Activated CD4-positive, alpha-beta T cell treated with anti-CD3 and anti-CD28 coated beads, Interleukin-2, amount 10 ng/mL, durations not matched to agents 7 days and 5 days (primary cell): Measurements from ENCODE around the gene GPRC5B. TPM values are rescaled to one million over a fixed set of nuclear protein-coding genes. Genes with fewer than 3 reads are reported as not detected.

Source experiments
- CTCF ChIA-PET: fragments of 350-600 bp; sonication (Branson Sonifier 250); formaldehyde crosslinking; loops from one replicate; lab custom pipeline; 2021; ENCODE audit warnings: antibody characterized with exemption; lab: Charles Lee
- POLR2A ChIA-PET: fragments of 350-600 bp; sonication (Branson Sonifier 250); formaldehyde crosslinking; loops from one replicate; lab custom pipeline; 2021; ENCODE audit warnings: antibody characterized with exemption; lab: Charles Lee
- DNase-seq: peaks from one replicate; pipeline ENCODE4 v3.0.0-alpha.2; 2020
- H3K27ac Mint-ChIP-seq: one replicate; pipeline ENCODE4 v1.8.0; 2021; ENCODE audit warnings: mild to moderate bottlenecking, moderate library complexity, mixed read lengths
- H3K27me3 Mint-ChIP-seq: one replicate; pipeline ENCODE4 v1.8.0; 2021; ENCODE audit warnings: mixed read lengths
- H3K36me3 Mint-ChIP-seq: one replicate; pipeline ENCODE4 v1.8.0; 2021; ENCODE audit warnings: low read depth, mixed read lengths
- H3K4me1 Mint-ChIP-seq: one replicate; pipeline ENCODE4 v1.8.0; 2021; ENCODE audit warnings: mixed read lengths
- H3K4me3 Mint-ChIP-seq: one replicate; pipeline ENCODE4 v1.8.0; 2021; ENCODE audit warnings: mild to moderate bottlenecking, moderate library complexity, mixed read lengths
- H3K9me3 Mint-ChIP-seq: one replicate; pipeline ENCODE4 v1.8.0; 2021; ENCODE audit warnings: mixed read lengths
- total RNA-seq, 2 experiments: library from RNA; stranded (reverse); gene quantifications; one replicate each; pipeline ENCODE4 v1.2.3, GENCODE V29; 2021

The GPRC5B gene
- total RNA-seq, 2 experiments from 2014 or later = 0.25 to 0.42 TPM

DNA sequence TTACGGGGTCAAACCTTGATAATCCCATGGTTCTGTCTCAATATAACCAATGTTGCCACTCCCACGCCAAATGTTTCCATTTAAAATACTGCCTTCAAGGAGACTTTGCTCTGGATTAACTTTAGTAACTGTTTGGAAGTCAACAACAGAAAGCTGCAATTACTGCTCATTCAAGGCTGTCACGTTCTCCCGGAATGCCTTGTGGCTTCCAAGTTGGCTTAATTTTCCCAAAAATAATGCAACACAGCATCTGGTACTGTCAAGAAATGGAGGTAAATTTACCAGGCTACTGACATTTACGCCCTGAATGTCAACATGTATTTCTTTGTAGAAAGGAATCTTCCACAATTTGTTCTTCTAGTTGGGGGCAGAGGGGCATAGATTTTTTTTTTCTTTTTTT, 38.2 kb downstream of the GPRC5B start:
- Mint-ChIP-seq H3K27ac (no peak overlapping the region), H3K4me1 (no peaks in the 10 kb centered on the region), H3K27me3 (no peaks in the 10 kb centered on the region), H3K36me3 (no peaks in the 10 kb centered on the region), H3K9me3 (no peaks in the 10 kb centered on the region), H3K4me3 (no peak overlapping the region)
- CTCF ChIA-PET = no interaction called here
- POLR2A ChIA-PET = no interaction called here
- DNase-seq = no peak

- POLR2A ChIA-PET = no interaction called here
- no peaks in the 10 kb centered on the region for H3K27me3 Mint-ChIP-seq
- CTCF ChIA-PET = no interaction called here
- no peaks in the 10 kb centered on the region for H3K9me3 Mint-ChIP-seq
- H3K4me1 Mint-ChIP-seq = no peaks in the 10 kb centered on the region
- no peak overlapping the region for H3K27ac Mint-ChIP-seq
- no peak overlapping the region for H3K4me3 Mint-ChIP-seq
- H3K36me3 Mint-ChIP-seq = no peaks in the 10 kb centered on the region
- no peak for DNase-seq
Observed at GRCh38 chr16:19844945-19845641, 39.6 kb downstream of the GPRC5B start.

- ChIA-PET POLR2A (no interaction called here), CTCF (no interaction called here)
- Mint-ChIP-seq H3K27ac (no peak overlapping the region), H3K4me1 (no peaks in the 10 kb centered on the region), H3K36me3 (no peaks in the 10 kb centered on the region), H3K4me3 (no peak overlapping the region), H3K9me3 (no peaks in the 10 kb centered on the region), H3K27me3 (no peaks in the 10 kb centered on the region)
- DNase-seq = no peak
Observed at GRCh38 chr16:19843371-19843770, 41.3 kb downstream of the GPRC5B start.

DNA sequence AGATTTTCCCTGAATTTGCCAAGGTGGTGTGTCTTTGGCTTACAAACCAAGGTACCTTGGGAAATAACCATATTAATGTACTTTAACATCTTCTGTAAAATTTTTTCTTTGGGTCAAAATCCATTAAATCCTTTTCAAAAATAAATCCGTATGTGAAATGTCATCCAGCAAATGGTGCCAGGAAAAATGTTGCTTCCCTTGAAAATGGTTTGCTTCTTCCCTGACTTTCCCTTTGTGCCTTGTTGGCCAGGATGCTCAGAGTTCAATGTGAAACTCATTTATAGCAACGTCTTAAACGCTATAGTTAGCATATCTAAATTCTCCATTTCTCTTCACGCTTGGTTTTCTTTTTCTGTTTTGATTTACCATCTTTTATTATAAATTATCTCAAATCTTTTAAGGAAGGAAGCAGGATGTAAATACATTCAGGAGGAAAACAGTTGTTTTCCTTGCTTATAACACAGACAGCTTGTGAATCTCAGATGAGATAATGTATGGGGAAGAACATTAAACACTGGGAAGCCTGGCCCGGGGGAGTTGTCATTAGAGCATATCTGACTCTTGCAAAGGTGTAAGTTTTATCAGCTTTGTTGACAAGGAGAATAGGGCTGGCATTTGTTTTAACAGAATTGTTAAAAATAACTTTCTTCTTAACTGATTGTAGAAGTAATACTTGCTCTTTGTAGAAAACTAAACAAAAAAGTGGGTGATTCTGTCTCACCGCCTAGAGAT, 42.1 kb downstream of the GPRC5B start:
- H3K4me3 Mint-ChIP-seq = no peak overlapping the region
- H3K36me3 Mint-ChIP-seq = no peaks in the 10 kb centered on the region
- no peaks in the 10 kb centered on the region for H3K9me3 Mint-ChIP-seq
- no peak overlapping the region for H3K27ac Mint-ChIP-seq
- ChIA-PET POLR2A (no interaction called here), CTCF (no interaction called here)
- DNase-seq = no peak
- H3K27me3 Mint-ChIP-seq = no peaks in the 10 kb centered on the region
- H3K4me1 Mint-ChIP-seq = no peaks in the 10 kb centered on the region

- CTCF ChIA-PET = no interaction called here
- H3K9me3 Mint-ChIP-seq = no peaks in the 10 kb centered on the region
- no peak overlapping the region for H3K4me3 Mint-ChIP-seq
- no peaks in the 10 kb centered on the region for H3K27me3 Mint-ChIP-seq
- POLR2A ChIA-PET = no interaction called here
- no peak overlapping the region for H3K27ac Mint-ChIP-seq
- no peaks in the 10 kb centered on the region for H3K36me3 Mint-ChIP-seq
- no peaks in the 10 kb centered on the region for H3K4me1 Mint-ChIP-seq
- DNase-seq = no peak
Observed at GRCh38 chr16:19841184-19841583, 43.5 kb downstream of the GPRC5B start.

DNA sequence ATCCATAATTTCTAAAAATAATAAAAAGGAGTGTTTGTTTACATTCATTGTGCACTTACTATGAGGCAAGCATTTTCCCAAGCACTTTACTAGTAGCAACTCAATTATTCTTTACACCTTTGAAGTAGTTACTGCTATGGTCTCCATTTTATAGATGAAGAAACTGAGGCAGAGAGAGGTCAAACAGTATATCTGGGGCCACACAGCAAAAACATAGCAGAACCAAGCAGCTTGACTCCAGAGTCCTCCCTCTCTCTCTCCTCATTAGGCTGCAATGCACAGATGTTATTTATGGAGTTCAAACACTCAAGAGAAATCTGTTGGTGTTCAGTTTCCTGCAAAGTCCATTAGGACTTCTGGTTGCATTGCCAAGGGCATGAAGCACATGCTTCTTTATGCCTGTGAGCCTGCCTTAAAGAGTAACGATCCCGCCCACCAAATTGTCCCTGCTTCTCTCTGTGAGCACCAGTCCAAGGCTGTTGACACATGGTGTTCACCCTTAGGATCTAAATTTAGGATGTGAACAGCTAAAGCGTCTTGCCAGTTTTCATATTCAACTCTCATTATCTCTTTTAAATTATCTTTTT, 44.0 kb downstream of the GPRC5B start:
- H3K4me3 Mint-ChIP-seq = no peak overlapping the region
- POLR2A ChIA-PET = no interaction called here
- no peaks in the 10 kb centered on the region for H3K4me1 Mint-ChIP-seq
- H3K27me3 Mint-ChIP-seq = no peaks in the 10 kb centered on the region
- no peak overlapping the region for H3K27ac Mint-ChIP-seq
- CTCF ChIA-PET = interaction anchor here (0.7 kb wide), 1 partner anchor 13 kb away, joined by 5 read pairs; no protein-coding TSS in a partner anchor
- no peaks in the 10 kb centered on the region for H3K36me3 Mint-ChIP-seq
- H3K9me3 Mint-ChIP-seq = no peaks in the 10 kb centered on the region
- DNase-seq = no peak

DNA sequence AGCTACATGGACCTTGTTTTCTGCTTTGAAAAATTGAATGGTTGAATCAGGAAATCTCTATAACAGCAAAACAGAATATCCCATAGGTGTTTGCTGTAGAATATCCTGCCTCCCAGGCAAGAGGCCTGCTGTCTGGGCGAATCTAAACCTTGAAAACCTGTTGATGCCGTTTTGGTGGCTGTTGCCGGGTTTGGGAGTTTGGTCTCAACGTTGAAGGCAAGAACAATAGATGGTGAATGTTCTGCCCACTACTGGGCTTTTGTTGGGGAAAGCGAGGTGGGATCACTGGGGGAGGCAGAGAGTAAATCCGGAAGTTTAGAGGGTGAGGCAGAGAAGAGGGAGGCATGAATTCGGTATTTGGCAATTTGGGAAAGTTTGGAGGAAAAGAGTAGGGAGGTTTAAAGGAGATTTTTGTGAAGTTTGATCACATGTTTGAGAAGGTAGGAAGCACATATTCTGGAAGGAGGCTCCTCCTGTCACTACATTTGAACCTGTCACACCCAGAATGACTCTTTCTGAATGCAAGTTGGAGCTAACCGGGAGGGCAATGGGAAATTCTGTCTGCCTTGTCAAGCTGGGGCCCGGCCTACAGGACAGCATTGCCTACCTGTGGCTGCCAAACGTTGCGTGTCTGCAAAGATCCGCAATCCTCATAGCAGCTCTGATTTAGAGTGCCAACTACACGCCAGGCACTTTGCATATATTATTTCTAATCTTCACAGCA, 46.5 kb downstream of the GPRC5B start:
- Mint-ChIP-seq H3K4me3 (no peak overlapping the region), H3K9me3 (no peaks in the 10 kb centered on the region), H3K36me3 (no peaks in the 10 kb centered on the region), H3K27me3 (no peaks in the 10 kb centered on the region), H3K27ac (no peak overlapping the region), H3K4me1 (no peaks in the 10 kb centered on the region)
- no peak for DNase-seq
- POLR2A ChIA-PET = no interaction called here
- CTCF ChIA-PET = interaction anchor here (1.1 kb wide), 1 partner anchor 158 kb away, joined by 6 read pairs; no protein-coding TSS in a partner anchor

DNA sequence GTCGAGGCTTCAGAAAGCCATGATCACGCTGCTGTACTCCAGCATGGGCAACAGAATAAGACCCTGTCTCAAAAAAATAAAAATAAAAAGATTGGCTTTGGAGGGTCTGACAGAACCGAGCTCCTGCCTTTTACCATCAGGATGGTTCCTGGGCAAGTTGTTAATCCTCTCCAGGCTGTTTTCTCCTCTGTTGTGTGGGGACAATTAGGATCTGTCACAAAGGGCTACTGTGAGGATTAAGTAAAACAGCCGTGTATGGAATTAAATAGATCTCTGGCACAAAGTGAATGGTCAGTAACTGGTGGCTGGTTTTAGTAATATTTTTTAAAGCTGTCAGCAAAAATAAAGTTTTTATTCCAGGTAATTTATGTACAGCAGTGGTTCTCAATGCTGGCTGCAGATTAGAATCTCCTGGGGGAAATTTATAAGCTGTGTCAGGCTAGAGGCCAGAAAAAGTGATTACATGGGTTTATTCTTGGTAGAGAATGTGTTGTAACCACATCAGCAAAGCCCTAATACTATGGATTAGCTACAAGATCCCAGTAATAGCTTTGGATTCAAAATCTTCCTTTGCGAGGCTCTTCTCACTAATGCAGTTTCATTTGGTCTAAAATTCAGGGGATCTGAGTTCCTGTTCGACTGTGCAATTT, 47.2 kb downstream of the GPRC5B start:
- no peaks in the 10 kb centered on the region for H3K27me3 Mint-ChIP-seq
- DNase-seq = no peak
- H3K27ac Mint-ChIP-seq = no peak overlapping the region
- ChIA-PET POLR2A (no interaction called here), CTCF (no interaction called here)
- H3K9me3 Mint-ChIP-seq = no peaks in the 10 kb centered on the region
- H3K4me1 Mint-ChIP-seq = no peaks in the 10 kb centered on the region
- H3K36me3 Mint-ChIP-seq = no peaks in the 10 kb centered on the region
- no peak overlapping the region for H3K4me3 Mint-ChIP-seq

DNA sequence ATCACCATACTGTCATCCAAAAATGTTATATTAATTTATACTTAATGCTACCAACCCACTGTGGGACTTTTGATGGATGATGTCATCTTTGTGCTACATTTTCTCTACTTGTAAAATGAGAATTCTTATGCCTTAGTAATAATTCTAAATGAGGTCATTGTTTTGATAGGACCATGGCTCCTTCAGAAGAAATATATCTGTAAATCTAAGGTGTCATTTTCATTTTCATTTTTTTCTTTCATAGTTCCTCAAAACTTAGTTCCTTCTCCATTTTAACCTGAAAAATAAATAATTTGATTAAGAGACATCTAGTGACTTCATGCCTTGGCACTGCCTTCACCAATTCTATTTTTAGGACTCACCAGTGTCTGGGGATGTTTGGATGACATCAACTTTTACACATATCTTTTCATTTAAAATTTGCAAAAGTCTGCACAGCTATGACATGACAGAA, 48.7 kb downstream of the GPRC5B start:
- CTCF ChIA-PET = no interaction called here
- Mint-ChIP-seq H3K27me3 (no peaks in the 10 kb centered on the region), H3K4me1 (no peaks in the 10 kb centered on the region), H3K27ac (no peak overlapping the region), H3K4me3 (no peak overlapping the region), H3K9me3 (no peaks in the 10 kb centered on the region), H3K36me3 (no peaks in the 10 kb centered on the region)
- POLR2A ChIA-PET = no interaction called here
- DNase-seq = no peak

GRCh38 chr16:19835196-19835595, 49.5 kb downstream of the GPRC5B start:
- no peak overlapping the region for H3K27ac Mint-ChIP-seq
- H3K27me3 Mint-ChIP-seq = no peaks in the 10 kb centered on the region
- ChIA-PET POLR2A (no interaction called here), CTCF (no interaction called here)
- H3K4me1 Mint-ChIP-seq = no peaks in the 10 kb centered on the region
- H3K36me3 Mint-ChIP-seq = no peaks in the 10 kb centered on the region
- H3K4me3 Mint-ChIP-seq = no peak overlapping the region
- no peak for DNase-seq
- H3K9me3 Mint-ChIP-seq = no peaks in the 10 kb centered on the region

DNA sequence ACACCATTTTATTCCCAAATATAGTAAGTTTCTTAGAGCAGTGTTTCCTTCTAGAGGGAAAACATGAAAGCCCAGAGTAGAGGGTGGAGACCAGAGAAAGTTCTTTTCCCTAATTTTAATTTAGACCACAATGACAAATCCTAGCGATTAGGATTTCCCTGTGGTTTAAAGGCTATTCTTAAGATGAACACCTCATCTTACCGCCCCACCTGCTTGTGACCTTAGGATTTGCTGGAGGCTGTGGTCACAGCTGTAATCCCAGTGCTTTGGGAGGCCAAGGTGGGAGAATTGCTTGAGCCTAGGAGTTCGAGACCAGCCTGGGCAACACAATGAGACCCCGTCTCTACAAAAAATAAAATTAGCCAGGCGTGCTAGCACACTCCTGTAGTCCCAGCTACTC, 51.1 kb downstream of the GPRC5B start:
- Mint-ChIP-seq H3K9me3 (no peaks in the 10 kb centered on the region), H3K4me3 (no peak overlapping the region), H3K4me1 (no peaks in the 10 kb centered on the region), H3K27ac (no peak overlapping the region), H3K36me3 (no peaks in the 10 kb centered on the region), H3K27me3 (no peaks in the 10 kb centered on the region)
- DNase-seq = no peak
- ChIA-PET POLR2A (no interaction called here), CTCF (interaction anchor here (1.0 kb wide), 1 partner anchor 116 kb away, joined by 3 read pairs; the partner anchor contains the start of genes IQCK and KNOP1)

DNA sequence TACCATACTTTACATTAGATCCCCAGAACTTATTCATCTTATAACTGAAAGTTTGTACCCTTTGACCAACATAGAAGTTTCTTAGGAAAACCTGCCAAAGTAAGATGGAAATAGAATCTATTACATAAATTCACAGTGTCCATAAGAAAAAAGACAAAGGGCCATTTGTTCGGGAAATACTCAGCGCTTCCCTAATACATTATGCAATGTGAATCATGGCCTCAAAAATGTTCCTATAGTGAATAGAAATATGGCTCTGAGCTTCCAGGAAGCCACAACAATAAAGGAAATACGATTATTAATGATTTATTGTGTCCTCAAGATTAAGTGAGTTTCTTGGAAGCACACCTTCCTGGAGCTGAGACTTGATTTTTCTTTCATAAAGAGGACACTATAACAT, 51.5 kb downstream of the GPRC5B start:
- H3K27ac Mint-ChIP-seq = no peak overlapping the region
- no peaks in the 10 kb centered on the region for H3K36me3 Mint-ChIP-seq
- H3K27me3 Mint-ChIP-seq = no peaks in the 10 kb centered on the region
- H3K9me3 Mint-ChIP-seq = no peaks in the 10 kb centered on the region
- no peak for DNase-seq
- ChIA-PET CTCF (no interaction called here), POLR2A (no interaction called here)
- H3K4me3 Mint-ChIP-seq = no peak overlapping the region
- H3K4me1 Mint-ChIP-seq = no peaks in the 10 kb centered on the region
